GM21723 (cell line): ENCODE measurements around the gene USP11.

Source experiments
- ATAC-seq: cut with Tn5 transposase; IDR thresholded peaks from one replicate; pipeline ENCODE4 v1.9.1; 2021; ENCODE audit warnings: mild to moderate bottlenecking, moderate library complexity; ENCODE audit not compliant: unreplicated experiment

The USP11 gene

DNA sequence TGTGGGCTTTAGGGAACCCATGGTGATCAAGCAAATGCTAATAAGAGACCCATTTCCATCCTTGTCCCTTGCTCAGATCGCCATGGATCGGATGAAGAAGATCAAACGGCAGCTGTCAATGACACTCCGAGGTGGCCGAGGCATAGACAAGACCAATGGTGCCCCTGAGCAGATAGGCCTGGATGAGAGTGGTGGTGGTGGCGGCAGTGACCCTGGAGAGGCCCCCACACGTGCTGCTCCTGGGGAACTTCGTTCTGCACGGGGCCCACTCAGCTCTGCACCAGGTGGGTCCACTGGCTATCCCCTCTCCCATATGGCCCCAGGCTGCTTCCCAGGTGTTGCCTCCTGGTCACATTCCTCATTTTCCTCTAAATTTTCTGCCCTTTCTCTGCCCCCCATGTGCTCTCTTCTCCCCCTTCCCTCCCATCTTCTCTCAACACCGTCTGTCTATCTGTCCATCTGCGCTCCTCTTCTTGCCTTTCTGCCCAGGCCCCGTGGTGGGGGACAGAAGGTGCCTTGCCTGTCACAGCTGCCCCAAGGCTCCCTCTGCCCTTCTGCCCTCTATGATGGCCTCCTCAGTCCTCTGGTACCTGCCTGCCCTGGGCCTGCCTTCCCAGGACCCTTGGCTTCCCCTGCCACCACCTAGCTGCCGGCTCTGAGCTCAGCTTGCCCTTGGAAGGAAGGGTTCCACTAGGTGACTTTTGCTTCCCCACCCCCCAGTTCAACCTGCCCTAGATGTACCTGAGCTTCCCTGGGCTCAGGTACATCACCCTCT lies 9.1 kb upstream of the USP11 start:
- no peak for ATAC-seq

DNA sequence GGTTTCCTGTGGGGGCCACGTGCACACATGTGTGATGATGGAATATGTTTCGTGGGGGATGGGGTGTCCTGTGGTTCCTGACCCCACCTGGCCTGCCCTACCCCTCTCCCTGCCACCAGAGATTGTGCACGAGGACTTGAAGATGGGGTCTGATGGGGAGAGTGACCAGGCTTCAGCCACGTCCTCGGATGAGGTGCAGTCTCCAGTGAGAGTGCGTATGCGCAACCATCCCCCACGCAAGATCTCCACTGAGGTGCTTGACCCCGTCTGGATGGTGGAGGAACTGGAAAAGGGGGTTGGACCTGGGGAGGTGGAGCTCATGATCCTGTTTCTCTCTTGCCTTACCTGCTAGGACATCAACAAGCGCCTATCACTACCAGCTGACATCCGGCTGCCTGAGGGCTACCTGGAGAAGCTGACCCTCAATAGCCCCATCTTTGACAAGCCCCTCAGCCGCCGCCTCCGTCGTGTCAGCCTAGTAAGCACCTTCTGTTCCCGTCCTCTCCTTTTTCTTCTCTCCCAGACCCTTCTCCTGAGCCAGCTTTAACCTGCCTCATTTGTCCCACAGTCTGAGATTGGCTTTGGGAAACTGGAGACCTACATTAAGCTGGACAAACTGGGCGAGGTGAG lies 8.4 kb upstream of the USP11 start:
- ATAC-seq, result no peak

DNA sequence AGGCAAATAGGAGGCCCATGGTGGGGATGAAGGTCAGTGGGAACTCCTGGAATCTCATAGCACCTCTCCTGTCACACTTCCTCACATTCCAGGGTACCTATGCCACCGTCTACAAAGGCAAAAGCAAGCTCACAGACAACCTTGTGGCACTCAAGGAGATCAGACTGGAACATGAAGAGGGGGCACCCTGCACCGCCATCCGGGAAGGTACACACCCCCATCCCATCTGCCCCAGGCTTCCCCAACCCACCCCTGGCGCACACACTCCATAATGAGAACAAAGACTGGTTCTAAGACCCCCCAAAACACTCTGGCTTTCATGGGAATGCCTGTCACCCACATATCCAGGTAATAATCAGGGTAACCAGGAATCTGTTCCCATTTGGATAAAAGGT lies 7.9 kb upstream of the USP11 start:
- no peak for ATAC-seq

DNA sequence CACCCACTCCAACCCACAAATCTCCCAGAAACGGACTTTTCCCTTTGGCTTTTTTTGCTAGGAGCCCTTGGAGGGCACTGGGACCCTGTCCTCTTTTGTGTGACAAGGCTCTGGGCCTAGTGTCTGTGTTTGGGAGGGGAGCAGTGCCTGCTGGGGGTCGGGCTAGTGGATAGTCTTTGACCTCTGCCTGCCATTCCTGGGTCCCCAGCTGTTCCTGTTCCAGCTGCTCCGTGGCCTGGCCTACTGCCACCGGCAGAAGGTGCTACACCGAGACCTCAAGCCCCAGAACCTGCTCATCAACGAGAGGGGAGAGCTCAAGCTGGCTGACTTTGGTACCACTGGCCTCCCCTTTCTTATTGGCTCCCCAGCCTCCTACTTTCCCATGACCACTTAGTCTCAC lies 6.7 kb upstream of the USP11 start:
- ATAC-seq, result no peak

DNA sequence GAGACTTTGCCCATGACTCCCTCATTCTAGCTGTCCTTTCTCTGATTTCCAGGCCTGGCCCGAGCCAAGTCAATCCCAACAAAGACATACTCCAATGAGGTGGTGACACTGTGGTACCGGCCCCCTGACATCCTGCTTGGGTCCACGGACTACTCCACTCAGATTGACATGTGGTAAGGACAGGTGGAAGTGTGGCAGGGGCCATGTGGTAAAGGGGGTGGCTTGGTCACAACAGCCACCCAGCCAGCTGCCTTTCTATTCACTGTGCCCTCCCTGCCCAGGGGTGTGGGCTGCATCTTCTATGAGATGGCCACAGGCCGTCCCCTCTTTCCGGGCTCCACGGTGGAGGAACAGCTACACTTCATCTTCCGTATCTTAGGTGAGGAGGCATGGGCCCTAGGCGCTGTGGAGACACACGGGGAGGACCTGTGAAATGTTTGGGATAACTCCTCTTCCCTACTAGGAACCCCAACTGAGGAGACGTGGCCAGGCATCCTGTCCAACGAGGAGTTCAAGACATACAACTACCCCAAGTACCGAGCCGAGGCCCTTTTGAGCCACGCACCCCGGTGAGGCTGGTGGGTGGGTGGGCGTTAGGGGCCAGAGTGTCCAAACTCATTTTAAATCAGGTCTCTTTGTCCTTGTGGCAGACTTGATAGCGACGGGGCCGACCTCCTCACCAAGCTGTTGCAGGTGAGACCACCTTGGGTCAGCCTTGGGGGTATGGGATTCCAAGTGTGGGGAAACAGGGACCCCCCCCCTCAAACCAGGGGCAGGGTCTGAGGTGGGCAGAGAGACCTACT lies 6.1 kb upstream of the USP11 start:
- ATAC-seq, result no peak

DNA sequence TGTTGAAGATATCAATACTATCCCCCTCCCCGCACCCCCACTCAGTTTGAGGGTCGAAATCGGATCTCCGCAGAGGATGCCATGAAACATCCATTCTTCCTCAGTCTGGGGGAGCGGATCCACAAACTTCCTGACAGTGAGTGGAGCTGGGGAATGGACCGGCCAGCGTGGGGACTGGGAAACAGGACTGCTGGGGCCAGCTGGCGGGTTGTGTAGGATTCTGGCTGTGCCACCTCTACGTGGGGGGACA lies 5.5 kb upstream of the USP11 start:
- no peak for ATAC-seq

DNA sequence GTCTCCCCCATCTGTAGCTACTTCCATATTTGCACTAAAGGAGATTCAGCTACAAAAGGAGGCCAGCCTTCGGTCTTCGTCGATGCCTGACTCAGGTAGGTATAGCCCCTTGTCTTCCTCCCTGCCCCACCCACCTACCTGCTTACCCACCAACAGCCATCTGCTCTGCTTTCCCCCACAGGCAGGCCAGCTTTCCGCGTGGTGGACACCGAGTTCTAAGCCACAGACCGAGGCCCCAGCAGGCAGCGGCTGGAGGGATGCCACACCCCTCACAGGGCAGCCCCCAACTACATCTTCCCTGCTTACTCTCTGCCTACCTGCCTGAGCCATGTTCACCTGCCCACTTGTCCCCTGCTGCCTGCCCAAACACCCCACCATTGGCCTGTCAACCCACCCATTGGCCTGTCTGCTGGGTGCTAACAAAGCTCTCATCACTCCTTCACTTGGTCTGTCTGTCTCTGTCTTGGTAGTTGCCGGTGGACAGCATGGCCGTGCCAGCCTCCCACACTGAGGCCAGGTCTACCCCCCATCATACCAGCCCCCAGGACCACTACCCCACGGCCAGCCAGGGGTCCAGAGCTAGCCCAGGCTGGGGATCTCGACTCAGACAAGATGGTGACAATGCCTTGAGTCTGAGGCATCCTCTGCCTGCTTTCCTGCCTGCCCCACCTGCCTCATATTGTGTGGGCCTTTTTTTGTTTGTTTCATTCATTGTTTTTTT lies 4.1 kb upstream of the USP11 start:
- no peak for ATAC-seq

DNA sequence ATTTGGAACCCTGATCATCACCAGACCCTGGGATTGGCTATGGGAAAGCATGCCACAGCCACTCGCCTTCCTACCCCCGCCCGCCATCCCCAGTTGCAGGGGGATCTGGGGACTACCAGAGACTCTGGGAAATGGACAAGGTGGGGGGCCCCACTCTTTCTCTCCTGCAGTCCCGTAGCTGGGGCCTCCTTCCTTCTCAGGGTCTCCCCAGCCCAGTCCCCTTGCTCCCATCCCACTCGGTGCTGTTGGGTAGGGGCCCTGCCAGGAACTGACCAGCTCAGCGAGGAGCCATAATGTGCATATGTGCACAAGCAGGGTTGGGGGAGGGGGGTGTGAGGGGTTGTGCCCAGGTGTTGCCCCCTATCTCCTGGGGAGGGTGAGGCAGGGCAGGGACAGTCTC lies 3.4 kb upstream of the USP11 start:
- no peak for ATAC-seq

DNA sequence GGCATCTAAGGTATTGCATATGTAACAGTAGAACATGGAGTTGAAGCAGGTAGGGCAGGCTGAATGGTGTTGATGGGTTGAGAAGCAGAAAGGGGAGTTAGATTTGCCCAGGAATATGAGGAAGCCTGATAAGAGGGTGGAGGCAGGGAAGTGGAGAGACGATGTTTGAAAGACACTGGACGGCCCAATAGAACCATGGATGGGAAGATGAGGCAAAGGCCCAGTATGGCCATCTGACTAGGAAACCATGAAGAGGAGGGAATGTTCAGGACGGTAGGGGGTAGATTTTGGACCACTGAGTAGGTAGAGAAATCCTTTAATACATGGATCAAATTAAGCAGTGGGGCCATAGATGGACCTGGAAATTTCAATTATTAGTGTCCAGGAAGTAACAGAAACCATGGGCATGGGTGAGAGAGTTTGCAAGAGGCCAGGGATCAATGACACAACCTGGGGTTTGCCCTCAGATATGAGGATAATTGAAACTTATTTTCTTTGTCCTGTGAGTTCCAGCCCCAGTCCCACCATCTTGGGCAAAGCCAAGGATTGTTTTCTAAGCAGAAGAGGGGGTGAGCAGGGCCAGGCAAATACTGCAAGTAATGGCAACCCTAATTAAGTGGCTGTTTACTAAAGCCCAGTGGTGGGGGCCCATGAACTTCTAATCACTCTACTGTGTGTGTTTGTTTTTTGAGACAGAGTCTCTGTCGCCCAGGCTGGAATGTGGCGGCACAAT lies 2.5 kb upstream of the USP11 start:
- ATAC-seq, result no peak

DNA sequence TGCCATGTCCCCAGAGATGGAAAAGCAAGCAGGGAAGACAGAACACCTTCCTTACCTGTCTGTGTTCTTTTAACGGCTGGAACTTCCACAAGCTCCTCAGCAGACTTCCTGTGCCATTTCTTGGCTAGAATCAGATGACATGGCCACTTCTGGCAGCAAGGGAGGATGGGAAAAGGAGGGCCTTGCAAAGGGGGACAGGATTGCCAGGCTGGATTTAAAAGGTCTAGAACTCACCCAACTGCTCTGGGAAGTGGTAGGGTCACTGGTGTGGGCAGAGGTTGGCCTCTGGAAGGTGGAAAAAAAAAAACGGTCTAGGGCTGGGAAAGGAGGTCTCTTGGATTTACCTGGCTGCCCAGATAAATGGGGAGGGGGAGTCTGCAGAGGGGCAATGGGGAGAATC lies 1.6 kb upstream of the USP11 start:
- ATAC-seq, result no peak

DNA sequence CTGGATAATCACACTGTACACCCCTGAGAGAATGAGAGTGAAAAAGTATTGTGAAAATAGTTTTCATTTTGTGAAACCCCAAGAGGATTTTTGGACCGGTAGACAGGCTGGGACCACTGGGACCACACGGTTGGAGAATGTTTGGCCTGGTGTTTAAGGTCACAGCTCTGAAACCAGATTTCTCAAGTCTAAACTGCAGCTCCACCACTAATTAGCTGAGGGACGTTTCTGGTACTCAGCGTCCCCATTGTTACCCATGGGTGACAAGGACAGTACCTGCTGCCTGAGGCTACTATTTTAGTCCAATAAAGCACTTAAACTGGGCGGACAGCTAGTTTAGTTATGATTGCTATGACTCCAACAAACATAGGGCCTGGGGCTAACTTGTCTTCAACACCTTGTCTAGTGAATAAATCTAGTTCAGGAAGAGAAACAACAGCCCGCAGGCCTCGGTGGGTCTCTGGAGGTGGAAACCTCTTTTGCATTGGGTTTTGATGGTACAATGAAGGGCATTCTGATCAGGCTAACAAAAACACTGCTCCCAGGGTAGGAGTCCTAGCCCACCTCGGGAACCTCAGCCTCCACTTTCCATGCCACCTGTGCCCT lies 509 bp upstream of the USP11 start:
- ATAC-seq, result no peak

DNA sequence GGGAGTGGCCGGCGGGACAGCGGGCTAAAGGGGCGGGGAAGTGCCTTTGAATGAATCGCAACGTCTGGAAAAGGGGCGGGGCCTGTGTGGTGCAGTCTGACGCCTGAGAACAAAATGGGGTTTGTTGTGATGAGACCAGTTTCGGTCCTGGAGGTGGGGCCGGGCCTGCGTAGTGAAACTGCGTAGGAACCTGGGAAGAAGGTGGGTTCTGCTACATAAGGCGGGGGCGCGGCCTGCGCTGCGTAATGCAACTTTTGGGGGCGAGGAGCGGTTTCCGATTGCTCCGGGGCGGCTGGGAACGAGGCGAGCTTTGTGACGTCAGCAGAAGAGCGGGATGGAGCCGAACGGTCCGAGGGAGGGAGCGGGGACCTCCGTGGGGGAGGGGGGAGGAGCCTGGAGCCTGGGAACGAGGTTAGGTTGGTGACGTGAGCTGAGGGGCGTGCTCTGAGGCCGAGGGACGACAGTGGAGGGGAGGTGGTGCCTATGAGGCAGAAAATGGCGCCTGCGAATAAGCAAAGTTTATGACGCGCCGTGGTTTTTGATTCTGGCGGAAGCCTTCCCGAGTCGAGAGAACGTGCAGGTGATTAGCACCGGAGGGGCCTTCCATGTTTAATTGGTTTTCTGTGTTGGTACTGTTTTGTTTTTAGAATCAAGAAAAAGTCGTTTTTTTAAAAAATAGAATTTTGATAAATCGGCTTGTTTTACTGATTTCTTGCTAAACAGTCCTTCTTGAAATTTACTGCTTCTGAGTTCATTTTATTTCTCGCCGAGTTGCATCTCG lies 714 bp downstream of the USP11 start:
- peak; percentile 87 for ATAC-seq

DNA sequence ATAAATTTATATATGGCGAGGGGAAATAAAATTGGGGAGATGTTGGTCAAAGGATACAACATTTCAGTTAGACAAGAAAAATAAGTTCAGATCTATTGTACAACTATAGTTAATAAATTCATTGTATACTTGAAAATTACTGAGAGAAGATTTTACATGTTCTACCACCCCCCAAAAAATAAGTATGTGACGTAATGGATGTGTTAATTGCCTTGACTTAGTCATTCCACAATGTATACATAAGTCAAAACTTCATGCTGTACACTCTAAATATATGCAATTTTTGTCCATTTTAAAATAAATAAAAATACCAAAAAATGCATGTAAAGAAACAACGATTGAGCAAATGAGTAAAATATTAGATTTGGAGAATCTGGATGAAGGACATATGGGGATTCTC lies 1.8 kb downstream of the USP11 start:
- no peak for ATAC-seq

DNA sequence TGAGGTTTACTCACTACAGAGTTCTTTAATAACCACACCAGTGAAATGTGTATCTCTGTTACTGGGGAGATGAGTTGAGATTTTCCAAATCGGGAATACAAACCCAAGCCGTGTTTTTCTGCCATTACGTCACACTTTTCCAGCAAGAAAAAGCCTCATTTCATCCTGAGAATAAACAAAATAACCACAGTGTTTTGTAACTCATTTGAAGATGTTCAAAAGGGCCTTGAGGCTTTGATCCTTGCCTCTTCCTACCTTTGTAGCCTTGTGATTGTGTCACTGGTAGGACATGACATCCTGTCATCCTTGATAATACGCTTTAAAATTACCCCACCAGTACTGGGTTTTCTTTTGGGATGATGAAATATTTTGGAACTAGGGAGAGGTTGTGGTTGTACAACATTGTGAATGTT lies 2.9 kb downstream of the USP11 start:
- ATAC-seq, result no peak

DNA sequence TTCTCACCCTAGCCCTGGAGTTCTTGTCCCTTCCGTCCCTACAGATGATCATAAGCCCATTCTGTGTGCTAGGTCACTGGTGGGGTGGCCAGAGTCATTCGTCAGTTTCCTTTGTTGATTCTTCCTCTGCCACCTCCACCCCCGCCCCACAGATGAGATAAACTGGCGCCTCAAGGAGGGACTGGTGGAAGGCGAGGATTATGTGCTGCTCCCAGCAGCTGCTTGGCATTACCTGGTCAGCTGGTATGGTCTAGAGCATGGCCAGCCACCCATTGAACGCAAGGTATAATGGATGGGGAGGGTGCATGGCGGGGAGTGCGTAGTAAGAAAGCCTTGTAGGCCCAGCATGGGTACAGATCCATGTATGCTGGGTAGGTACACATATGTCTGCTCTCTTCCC lies 6.4 kb downstream of the USP11 start:
- ATAC-seq, result no peak

DNA sequence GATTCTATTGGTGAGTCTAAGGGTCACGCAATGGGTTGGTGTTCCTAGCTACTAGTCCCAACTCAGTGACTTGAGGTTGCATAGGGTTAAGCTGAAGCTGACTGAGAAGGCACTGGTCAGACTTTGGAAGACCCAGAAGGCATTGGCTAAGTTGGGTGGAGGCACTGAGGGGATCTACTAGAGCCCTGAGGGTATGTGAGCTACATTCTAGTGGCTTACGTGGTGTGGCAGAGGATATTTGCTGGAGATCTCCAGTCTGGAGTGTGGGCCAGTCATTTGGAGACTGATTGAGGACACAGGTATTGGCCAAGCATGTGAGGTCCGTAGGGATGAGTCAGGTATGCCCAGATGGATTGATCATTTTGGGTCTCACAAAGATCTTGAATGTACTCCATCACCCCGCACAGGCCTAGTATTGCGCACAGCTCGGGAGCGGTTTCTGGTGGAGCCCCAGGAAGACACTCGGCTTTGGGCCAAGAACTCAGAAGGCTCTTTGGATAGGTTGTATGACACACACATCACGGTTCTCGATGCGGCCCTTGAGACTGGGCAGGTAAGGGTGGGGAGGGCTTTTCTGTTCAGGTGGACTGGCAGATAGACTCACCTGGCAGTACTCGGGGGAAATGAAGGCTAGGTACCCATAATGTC lies 7.2 kb downstream of the USP11 start:
- no peak for ATAC-seq

DNA sequence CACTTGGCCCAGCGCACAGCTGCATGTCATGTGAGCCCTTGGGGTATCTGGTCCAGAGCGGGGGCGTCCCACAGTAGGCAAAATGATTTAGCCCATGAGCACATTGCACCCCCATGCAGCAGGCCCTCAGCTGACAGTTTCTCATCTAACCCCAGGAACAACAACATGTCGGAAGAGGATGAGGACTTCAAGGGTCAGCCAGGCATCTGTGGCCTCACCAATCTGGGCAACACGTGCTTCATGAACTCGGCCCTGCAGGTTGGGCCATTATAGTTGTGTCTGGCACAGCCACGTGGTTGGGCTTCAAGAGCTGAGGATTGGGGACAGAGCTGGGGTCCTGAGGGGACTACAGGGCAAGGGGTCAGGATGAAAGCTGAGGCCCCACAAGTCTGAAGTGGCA lies 7.8 kb downstream of the USP11 start:
- ATAC-seq, result no peak

DNA sequence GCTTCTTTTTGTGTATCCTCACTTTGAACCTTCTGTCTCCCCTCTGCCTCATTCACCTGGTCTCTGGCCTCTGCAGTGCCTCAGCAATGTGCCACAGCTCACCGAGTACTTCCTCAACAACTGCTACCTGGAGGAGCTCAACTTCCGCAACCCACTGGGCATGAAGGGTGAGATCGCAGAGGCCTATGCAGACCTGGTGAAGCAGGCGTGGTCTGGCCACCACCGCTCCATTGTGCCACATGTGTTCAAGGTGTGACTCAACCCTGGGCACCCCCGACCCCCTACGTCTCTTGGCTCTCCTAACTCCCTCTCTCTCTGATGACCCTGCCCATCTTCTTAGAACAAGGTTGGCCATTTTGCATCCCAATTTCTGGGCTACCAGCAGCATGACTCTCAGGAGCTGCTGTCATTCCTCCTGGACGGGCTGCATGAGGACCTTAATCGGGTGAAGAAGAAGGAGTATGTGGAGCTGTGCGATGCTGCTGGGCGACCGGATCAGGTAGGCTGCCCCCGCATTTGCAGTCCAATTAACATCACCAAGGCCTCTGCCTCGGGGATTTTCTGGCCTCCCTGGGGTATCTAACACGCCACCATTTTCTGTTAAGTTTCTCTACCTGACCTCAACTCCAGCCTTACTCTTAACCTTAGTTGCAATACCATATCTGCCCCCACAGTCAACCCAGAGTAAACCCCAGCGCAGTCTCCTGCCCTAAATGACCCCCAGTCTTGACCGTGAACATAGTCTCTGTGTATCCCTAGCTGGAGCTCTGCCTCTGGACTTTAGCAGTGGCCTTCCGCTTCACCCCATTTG lies 8.6 kb downstream of the USP11 start:
- ATAC-seq, result no peak
